ENCODE measurements around the gene BANK1. TPM values are rescaled to one million over a fixed set of nuclear protein-coding genes. Genes with fewer than 3 reads are reported as not detected.
"Not testable (repeated sequence)": the region's sequence is repeated elsewhere in the genome, so short reads cannot be mapped to it uniquely, and the experiment has no call there.

Gene BANK1
- total and polyA plus RNA-seq, 12 donors: 0.08 to 1.1 (median 0.35) TPM; not detected in 3

DNA sequence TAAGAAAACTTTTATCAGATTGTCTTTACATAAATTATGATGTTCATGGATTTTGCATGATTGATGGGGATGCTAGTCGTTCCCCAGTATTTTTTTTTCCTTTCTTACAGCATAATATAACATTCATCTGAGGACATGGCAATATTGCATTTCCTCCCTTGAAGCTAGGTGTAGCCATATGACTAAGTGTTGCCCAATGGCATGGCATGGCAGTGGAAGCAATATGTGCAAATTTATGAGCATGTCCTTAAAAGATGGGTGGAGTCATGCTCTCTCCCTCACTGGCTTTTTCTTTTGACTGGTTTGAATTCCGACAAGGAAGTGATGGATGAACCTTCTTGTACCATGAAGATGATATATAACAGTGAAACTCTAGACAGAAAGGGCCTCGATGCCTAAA lies 96.3 kb downstream of the BANK1 start:
- TF ChIP-seq, protein P1, sequence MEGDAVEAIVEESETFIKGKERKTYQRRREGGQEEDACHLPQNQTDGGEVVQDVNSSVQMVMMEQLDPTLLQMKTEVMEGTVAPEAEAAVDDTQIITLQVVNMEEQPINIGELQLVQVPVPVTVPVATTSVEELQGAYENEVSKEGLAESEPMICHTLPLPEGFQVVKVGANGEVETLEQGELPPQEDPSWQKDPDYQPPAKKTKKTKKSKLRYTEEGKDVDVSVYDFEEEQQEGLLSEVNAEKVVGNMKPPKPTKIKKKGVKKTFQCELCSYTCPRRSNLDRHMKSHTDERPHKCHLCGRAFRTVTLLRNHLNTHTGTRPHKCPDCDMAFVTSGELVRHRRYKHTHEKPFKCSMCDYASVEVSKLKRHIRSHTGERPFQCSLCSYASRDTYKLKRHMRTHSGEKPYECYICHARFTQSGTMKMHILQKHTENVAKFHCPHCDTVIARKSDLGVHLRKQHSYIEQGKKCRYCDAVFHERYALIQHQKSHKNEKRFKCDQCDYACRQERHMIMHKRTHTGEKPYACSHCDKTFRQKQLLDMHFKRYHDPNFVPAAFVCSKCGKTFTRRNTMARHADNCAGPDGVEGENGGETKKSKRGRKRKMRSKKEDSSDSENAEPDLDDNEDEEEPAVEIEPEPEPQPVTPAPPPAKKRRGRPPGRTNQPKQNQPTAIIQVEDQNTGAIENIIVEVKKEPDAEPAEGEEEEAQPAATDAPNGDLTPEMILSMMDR (IDR thresholded peaks at IDR 0.05): no peak
- H3K27ac ChIP-seq: no peak overlapping the region
- intact Hi-C loops (cut with DNase I): no loop called here
- DNase-seq (no peak), ATAC-seq (no peak)
- H3K4me1 ChIP-seq: no peaks in the 10 kb centered on the region
- H3K36me3 ChIP-seq: no peaks in the 10 kb centered on the region
- WGBS, 2 donors: 73 to 85% methylated on average over 3 of the region's 3 CpGs
- no peak overlapping the region for H3K4me3 ChIP-seq
- no peaks in the 10 kb centered on the region for H3K27me3 ChIP-seq
- peaks cover 0 to 21% (median 0%) of the 10 kb centered on the region in 11 donors for H3K9me3 ChIP-seq

DNA sequence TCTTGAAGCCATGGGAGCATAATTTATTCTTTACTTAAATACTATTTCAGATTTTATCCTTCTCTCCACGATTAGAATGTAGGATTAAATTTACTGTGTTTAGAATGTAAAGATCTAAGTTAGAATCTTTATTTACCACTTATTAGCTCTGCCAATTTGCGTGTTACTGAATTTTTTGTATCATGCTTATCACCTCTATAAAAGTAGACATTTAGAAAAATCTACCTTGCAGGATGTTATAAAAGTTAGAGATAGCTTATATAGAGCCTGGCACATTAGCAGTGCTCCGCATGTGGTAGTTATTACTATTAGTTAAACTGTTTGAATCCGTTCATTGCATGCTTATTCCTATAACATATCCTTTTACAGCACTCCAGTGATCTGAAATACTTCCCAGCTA lies 97.9 kb downstream of the BANK1 start:
- H3K4me1 ChIP-seq: no peaks in the 10 kb centered on the region
- no peak overlapping the region for H3K27ac ChIP-seq
- H3K4me3 ChIP-seq: no peak overlapping the region
- no peaks in the 10 kb centered on the region for H3K27me3 ChIP-seq
- ATAC-seq (no peak), DNase-seq (no peak)
- whole genome bisulfite sequencing, 2 donors: 87 to 92% methylated on average over 4 of the region's 4 CpGs
- TF ChIP-seq, protein P1 (IDR thresholded peaks at IDR 0.05): no peak
- no peaks in the 10 kb centered on the region for H3K36me3 ChIP-seq
- intact Hi-C loops (cut with DNase I): no loop called here
- H3K9me3 ChIP-seq: peaks cover 0 to 22% (median 0%) of the 10 kb centered on the region in 11 donors

DNA sequence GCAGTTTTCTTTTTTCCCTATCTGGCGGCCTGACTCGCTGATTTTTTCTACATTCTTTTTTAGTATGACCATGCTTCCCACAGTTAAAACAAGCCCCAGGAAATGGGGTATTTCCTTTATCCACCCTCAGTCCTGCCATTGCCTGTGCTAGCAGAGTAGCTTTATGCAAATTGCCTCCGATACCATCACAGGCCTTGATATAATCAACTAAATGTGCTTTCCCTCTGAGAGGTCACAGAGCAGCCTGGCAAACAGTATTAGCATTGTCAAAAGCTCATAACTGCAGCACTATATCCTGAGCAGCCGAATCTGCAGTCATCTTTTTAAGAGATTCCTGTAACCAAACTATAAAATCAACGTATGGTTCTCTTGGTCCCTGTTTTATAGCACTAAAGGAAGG lies 115.0 kb downstream of the BANK1 start:
- 63 to 76% methylated on average over 5 of the region's 5 CpGs for WGBS, 2 donors
- H3K27me3 ChIP-seq; intact Hi-C loops (cut with DNase I); H3K27ac ChIP-seq; DNase-seq; H3K4me3 ChIP-seq; H3K4me1 ChIP-seq; ATAC-seq; H3K36me3 ChIP-seq: not testable (repeated sequence)
- peaks cover 0 to 11% (median 0%) of the 10 kb centered on the region in 11 donors for H3K9me3 ChIP-seq

DNA sequence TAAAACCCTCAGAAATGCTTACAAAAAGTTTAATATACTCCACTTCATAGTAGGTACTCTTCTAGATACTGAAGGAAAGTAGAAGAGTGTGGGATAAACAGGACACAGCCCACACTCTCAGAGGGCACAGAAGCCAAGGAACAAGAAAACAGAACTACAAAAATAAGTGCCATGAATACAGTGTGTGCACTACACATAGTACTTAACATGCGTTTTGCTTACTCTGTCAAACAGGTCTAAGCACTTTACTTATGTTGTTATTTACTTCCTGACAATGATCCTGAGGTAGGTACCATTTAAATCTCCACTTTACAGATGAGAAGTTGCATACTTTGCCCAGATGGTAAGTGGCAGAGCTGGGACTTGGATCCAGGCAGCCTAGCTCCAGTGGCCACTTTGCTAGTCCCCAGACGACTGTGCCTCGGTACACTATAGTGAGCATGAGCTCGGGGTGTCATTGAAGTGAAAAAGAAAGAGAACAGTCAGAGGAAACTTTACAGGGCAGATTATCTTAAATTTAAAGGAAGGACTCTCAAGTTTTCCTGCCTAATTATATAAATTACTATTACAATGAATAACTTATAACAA lies 120.3 kb downstream of the BANK1 start:
- Histone ChIP-seq H3K27ac (no peak overlapping the region), H3K4me3 (no peak overlapping the region), H3K36me3 (no peaks in the 10 kb centered on the region), H3K27me3 (no peaks in the 10 kb centered on the region), H3K9me3 (peaks cover 0 to 22% (median 5%) of the 10 kb centered on the region in 11 donors), H3K4me1 (no peaks in the 10 kb centered on the region)
- DNase-seq (no peak), ATAC-seq (no peak)
- intact Hi-C loops (cut with DNase I): no loop called here
- WGBS, 2 donors: 83 to 85% methylated on average over 4 of the region's 4 CpGs
- TF ChIP-seq, protein P1 (IDR thresholded peaks at IDR 0.05): no peak

DNA sequence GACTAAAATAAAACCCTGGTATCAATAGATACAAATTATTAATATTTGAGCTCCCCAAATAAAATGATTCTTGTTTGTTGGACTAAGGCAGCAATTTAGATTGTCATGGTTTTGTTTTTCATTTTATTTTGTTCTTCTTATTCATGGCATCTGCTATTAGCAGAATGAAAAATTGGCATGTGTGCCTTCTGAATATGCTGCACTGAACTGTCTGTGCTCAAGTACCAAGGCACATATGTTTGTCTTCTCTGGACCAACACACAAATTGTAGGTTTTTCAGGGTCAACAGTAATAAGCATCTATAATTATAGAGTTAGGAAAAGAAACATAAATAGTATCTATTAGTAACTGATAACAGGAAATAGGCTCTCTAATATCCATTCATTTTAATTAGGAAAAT lies 121.1 kb downstream of the BANK1 start:
- Histone ChIP-seq H3K4me3 (no peak overlapping the region), H3K4me1 (no peaks in the 10 kb centered on the region), H3K27ac (no peak overlapping the region), H3K9me3 (peaks cover 0 to 22% (median 5%) of the 10 kb centered on the region in 11 donors), H3K36me3 (no peaks in the 10 kb centered on the region), H3K27me3 (no peaks in the 10 kb centered on the region)
- DNase-seq: no peak
- TF ChIP-seq, protein P1 (IDR thresholded peaks at IDR 0.05): no peak
- ATAC-seq: no peak
- intact Hi-C loops (cut with DNase I): no loop called here
